ENCODE measurements around the gene ST6GALNAC3.
"Not testable (repeated sequence)": the region's sequence is repeated elsewhere in the genome, so short reads cannot be mapped to it uniquely, and the experiment has no call there.

ST6GALNAC3 gene

DNA sequence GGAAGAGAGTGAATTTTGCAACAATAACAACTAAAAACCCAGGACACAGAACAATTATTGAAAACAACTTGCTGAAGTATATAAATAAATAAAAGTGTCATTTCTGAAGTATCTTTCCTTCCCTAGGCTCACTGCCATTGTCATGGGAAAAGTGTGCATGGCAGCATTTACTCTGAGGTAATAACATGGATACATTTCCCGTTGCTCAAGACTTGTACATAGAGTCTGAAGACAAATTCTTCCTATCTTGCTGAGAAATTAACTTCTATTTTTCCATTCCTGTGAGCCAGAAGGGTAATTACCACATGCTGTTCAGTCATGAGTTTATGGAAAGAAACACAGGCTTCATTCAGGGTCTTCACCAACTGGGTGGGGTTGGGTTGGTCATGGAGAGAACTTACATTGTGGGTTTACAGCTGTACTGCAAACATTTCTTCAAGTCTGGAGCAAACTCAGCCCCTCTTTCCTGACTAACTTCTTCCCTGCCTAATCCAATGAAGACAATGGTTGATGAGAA is 32.2 kb downstream of the ST6GALNAC3 start:
- no peak for DNase-seq (ENCODE audit: low spot score)

DNA sequence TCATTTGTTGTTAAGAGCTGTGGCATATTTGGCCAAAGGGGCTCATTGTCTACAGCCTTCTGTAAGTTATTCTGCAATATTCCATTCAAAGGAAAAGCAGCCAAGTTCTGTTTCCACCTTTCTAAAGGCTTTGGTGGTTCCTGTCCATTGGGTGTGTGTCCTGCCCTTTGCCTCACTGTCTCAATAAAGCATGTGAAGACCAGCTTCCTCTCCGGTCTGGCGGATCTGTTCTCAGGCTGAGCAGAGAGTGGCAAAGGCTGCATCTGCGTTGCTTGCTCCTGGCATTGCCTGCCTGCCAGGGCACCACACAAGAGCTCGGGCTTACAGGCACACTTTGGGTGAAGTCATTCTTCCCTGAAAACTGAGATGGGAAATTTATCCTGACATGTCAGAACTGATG is 34.9 kb downstream of the ST6GALNAC3 start:
- DNase-seq (ENCODE audit: low spot score) = no peak

DNA sequence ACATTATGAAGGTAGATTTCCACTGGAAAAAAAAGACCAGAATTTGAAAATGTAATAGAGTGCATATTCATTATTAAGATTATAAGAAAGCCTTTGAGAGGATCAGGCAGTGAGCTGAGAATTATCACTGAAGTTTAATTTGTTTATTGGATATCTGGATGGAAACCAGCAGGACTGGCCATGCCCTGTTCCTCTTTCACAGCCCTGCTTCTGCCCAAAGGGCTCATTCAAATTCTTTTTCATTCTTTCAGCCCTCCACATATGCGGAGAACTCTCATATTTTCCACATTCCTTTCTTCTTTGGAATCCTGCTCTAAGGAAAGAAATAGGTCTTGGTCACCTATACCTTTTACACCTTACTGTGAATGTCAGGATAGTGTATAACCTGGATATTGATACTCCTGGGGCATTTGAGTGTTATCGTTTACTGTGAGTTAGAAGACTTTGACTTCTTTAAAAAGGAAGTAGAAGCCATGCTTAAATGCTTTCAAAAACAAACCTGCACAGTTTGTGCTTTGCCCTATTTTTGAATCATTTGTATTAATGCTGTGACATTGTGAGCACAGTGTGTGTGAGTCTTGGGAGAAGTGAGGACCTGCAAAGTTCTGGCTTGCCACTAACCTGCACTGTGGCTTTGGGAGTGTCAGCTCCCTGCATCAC is 35.5 kb downstream of the ST6GALNAC3 start:
- DNase-seq (ENCODE audit: low spot score) = no peak

DNA sequence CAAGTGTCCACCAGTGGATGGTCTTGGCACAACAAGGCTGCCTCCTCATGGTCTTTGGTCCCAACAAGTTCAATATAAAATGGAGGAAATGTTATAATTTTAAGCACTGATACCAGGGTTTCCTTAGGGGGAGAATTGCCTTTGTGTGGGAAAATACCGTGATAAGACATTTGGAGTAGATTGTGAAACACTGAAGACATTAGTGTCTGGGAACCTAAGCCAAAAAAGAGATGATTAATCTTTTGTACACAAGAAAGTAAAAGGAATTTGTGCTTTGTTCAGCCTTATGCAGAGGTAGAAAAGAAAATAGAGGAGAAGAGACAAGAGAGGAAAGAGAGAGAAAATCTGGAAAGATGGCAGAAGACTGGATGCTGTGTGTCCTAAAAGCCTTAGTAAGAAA is 36.1 kb downstream of the ST6GALNAC3 start:
- no peak for DNase-seq (ENCODE audit: low spot score)

DNA sequence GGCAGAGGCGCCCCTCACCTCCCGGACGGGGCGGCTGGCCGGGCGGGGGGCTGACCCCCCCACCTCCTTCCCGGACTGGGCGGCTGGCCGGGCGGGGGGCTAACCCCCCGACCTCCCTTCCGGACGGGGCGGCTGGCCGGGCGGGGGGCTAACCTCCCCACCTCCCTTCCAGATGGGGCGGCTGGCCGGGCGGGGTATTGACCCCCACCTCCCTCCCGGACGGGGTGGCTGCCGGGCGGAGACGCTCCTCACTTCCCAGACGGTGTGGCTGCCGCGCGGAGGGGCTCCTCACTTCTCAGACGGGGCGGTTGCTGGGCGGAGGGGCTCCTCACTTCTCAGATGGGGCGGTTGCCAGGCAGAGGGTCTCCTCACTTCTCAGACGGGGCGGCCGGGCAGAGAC is 37.8 kb downstream of the ST6GALNAC3 start:
- DNase-seq (ENCODE audit: low spot score) = not testable (repeated sequence)

DNA sequence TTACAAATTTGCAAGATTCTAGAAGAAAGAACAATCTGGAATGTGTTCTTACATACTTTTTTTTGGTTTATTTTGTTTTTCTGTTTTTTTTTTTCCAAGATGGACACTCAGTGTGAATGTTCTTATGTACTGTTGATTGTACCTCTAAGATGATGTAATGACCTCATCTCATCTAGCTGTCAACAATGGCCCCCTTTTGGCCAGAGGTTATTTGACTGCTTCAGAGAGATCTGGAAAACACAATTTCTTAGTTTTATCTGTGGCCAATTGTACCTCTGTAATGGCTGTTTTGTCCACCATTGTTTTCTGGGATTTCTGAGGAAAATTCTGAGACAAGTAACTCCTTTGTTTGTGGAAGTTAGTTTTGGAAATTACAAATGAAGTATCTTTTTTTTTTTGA is 38.9 kb downstream of the ST6GALNAC3 start:
- DNase-seq (ENCODE audit: low spot score) = no peak

DNA sequence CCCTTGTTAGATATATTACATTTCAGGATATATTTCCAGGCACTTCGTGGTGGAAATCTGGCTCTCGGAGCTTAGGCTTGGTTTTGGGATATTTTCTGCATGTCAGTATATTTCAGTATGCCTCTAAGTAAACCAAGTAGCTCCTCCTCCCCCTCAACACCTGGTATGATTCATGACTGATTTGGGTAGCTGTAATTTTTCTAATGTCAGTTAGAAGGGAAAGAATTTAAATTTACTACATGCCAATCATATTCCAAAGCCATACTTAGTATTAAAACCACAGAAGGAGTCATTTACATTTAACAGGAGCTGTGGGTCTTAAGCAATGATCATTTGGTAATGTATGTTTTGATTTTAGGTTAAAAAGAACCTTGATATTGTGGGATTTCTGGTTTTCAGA is 40.6 kb downstream of the ST6GALNAC3 start:
- no peak for DNase-seq (ENCODE audit: low spot score)

DNA sequence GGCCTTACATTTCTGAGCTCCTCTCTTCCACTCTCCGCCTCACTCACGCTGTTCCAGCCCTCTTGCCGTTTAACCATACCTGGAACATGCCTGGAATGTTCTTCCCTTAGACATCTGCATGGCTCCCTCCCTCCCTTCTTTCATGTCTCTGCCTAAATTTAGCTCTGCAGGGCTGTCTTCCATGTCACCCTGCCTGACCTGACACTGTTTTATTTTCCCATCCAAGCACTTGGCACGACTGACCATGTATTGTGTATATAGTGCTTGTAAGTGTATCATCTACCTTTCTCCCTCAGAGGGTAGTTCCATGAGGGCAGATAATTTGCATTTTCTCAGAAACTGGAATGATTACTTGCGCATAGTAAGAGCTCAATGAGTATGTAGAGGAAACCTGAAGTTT is 47.3 kb downstream of the ST6GALNAC3 start:
- no peak for DNase-seq (ENCODE audit: low spot score)

DNA sequence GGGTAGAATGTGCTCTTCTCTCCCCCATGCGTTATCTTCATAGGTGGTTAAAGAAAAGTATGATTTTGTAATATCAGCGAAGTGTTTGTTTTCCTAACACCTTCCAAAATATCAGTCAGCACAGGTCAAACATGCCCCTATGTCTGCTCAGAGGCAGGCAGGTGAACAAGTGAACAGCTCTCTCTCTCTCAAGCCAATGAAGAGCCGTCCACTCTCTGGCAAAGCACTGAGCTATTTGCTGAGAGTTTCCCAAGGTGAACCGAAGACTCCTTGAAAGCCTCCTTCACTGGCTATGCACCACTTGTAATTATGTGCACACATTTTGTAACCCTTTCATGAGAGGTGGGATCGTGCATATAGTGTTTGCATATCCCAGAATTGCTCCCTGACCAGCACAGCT is 47.7 kb downstream of the ST6GALNAC3 start:
- DNase-seq (ENCODE audit: low spot score) = no peak

DNA sequence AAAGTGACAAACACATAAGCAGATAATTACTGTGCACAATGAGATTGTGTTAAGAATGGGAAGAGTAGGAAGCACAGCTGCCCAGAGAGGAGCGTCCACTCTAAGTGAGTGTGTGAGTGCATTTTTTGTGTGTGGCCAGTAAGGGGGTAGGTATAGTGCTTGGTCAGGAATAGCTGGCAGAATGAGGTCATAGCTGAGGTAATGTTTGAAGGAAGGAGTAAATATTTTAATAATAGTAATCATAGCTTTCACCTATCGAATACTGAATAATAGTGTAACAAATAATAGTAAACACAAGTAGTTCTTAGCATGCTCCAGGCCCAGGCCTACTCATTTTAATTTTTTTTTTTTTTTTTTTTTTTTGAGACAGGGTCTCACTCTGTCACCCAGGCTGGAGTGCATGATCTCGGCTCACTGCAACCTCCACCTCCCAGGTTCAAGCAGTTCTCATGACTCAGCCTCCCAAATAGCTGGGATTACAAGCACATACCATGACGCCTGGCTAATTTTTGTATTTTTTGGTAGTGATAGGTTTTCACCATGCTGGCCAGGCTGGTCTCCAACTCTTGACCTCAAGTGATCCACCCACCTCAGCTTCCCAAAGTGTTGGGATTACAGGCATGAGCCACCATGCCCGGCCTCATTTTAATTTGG is 49.0 kb downstream of the ST6GALNAC3 start:
- DNase-seq (ENCODE audit: low spot score) = not testable (repeated sequence)

DNA sequence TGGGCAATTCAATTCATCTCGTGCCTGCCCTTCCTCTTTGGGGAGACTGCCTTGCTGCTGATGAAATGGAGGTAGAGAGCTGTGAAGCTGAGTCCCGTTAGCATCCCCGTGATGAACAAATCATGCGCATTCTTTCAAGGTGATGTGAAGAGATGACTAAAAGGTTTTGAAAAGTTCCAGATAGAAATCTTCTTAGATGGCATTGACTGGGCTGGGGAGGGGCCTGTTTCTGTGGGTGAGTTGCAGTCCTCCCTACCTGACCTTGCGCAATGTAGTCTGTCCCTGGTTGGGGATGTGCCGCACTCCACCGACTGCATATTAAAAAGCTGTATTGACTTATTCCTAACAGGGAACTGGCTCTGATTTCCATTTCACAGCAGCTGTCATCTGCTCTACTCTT is 49.6 kb downstream of the ST6GALNAC3 start:
- DNase-seq (ENCODE audit: low spot score) = no peak

DNA sequence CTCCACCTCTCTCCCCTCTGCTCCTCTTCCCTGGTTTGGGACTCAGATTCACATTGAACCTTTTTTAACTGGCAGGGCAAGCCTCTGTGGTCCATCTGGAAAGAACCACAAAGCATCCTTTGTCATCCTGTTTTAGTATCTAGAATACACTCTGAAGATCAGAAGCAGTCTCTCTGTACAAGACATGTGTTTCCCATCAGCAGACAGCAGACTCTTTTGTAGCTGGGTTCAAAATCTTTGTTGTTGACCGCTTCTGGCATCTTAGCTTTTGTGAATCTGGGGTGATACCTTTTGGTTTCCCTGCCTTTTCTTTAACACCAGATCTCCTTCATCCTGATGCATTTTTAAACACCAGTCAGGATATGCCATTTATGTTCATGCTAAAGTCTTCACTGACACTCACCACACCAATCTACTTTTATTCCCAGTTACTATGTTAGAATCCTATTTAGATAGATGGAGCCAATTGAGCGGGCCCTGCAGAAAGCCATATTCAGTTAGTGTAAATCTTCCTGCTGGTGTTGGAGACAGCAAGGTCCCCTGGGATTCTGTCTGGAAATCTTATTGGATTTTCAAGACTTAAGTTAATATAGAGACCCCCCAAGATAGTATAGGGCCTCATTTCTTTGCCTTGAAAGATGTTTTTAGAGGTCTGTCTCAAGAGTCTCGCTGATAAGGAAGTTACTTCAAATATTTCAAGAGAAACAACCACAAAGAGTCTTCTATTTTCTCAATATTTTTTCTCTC is 51.1 kb downstream of the ST6GALNAC3 start:
- DNase-seq (ENCODE audit: low spot score) = no peak

DNA sequence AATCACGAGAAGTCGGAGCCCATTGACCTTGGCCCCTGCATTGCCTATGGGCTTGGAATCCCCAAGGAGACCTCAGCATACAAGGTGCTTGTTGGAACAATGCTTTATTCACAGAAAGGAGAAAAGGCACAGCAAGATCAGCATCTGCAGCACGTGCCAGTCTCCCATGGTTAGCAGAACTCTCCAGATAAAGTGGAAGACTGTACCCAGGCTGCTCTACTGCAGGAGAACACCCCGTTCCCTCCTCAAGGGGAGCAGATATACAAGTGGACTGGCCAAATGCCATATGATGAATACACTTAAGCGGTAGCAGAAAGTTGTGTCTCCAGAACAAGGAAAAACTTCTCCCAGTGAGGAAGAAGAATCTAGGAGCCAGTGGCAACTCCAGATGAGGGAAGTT is 53.5 kb downstream of the ST6GALNAC3 start:
- DNase-seq (ENCODE audit: low spot score) = no peak

DNA sequence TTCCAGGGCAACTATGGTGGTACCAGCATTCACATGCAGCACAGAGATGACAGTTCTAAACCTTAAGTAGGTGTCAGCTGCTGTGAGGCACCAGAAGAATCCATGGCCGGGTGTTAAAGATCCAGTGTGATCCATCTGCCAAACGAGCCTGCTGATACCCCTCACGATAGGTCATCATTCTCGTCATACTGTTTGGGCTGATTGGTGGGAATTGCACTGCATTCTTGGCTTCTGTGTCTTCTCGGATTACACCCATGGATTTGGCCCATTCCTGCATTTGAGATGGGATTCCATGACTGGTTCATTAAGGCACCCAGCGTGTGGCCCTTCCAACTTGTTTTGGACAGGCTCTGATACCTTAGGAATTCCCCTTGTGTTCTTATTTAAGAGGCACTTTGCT is 55.2 kb downstream of the ST6GALNAC3 start:
- DNase-seq (ENCODE audit: low spot score) = no peak

DNA sequence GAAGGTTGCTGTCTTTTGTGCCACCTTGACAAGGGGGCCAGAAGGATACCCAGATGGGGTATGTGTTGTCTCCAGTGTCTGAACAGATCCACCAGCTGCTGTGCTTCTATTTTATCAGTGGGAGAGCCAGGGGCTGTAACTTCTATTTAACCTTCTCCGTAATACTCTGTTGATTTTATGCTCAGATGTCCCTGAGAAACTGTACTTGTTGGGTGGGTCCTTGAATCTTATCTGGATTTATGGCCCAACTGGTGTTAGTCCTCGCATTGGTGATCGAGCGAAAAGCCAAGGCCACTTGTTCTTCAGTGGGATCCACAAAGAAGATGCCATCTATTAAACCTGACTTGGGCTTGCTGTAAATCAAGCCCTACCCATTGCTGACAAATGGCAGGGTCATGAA is 56.4 kb downstream of the ST6GALNAC3 start:
- DNase-seq (ENCODE audit: low spot score) = no peak

DNA sequence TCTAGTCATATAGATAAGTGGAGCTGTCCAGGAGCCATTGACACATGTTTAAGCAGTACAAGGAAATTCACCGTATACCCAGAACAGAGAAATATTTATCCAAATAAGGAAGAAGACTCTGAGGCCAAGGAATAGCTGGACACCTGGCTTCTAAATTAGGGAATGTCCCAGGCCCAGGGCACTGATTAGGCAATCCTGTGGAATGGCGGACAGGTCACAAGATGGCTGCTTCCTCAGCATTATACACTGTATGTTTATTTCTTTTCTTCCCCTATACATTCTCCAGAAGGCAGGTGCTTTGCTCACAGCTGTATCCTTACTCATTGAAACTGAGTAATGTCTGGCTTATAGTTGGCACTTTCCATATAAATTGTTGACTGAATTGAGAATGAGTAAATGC is 59.4 kb downstream of the ST6GALNAC3 start:
- no peak for DNase-seq (ENCODE audit: low spot score)

DNA sequence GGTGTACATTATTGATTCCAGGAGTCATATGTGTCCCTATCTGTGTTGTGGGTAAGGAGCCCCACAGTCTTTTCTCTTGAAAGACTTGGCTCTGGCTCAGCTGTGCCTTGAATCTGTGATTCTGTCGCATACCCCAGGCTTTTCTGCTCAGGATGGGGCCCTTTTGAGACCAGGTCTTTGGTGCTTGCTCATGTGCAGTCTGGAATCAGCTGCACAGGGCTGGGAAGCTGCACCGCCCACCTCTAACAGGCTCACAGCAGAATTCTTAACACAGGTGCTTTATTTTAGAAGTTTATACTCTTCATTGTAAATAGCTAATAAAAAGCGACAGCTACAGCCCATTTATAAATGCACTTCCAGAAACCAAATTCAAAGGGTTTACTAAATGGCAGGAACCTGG is 61.3 kb downstream of the ST6GALNAC3 start:
- DNase-seq (ENCODE audit: low spot score) = no peak

DNA sequence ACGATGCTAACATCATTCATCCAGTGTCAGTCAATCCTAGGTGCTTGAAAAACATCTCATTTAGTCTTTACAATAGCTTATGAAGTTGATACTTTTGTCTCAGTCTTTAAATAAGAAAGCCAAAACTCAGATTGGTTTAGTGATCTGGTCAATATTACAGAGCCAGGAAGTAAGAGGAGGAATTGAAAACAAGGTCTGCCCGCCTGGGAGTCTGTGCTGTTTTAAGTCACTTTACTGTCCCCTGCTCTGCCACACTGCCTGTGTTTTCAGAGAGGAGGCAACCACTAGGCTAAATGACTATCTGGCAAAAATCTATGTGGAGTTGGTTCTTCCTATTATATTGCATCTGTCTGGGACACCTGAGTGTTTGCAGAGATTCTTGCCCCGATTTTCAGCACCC is 62.3 kb downstream of the ST6GALNAC3 start:
- DNase-seq (ENCODE audit: low spot score) = no peak

DNA sequence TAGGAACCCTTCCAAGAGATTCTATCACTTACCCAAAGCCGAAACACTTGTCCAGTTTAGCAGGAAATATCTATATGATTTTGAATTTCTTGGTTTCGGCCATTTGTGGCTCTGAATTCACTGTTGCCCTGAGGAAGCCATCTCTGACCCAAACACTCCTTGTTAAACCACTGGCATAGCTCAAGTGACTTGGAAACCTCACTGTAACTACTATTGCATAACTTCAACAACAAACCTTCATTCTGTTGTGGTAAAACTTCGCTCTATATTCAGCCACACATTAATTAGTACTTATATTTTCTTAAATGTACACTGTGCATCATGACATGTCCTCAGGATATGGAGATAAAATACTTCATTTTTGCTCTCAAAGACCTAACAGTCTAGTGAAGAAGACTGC is 63.2 kb downstream of the ST6GALNAC3 start:
- DNase-seq (ENCODE audit: low spot score) = no peak

DNA sequence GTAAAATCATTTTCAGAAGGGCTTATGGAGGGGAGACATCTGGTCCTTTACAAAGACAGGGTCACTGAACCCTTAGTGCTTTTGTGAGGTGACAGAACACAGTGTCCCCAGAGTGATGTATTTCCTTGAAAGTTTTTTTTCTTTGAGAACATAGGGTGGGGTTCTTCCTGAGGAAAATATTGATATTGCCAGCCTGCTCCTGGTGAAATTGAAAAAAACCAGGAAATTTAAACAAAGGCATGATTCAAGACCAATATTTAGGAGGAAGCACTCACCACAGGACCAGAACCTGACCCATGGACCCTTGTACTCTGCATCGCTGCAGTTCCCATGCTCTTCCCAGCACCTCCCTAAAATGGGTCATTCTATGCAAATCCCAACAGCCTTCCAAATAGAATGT is 63.7 kb downstream of the ST6GALNAC3 start:
- DNase-seq (ENCODE audit: low spot score) = no peak

DNA sequence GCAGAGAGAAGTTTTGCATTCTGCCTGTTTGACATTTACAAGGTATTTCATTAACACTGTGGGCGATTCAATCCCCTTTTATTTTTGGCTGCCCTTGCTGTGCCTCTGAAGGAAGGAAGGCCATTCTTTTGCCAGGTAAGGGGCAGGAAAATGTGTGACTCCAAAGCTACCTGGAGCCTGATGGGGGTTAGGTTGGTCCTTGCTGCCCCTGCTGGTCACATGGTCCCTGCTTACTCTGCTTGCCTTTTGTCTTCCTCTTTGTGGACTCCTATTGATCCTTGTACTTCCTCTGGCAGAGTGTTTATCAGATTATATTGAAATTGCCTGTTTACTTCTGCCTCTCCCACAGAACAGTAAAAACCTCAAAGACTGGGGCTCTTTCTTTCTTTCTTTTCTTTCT is 65.7 kb downstream of the ST6GALNAC3 start:
- DNase-seq (ENCODE audit: low spot score) = no peak

DNA sequence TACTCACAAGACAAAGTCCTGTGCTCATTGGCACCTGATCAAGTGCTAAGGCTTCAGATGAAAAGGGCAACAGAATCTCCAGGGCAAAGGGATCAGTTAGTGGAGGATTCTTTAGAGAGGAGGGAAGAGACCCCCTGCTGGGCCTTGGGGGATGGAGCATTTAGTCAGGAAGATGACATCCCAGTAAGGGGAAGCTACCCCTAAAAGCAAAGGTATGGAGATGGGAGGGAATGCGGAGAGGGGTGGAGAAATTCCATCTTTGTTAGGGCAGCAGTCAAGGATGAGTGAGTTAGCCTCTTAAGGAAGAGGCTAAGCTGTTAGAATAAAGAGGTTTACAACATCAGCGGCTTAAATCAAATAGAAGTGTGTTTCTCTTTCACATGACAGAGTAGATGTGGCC is 67.4 kb downstream of the ST6GALNAC3 start:
- peak; percentile 36 for DNase-seq (ENCODE audit: low spot score)
